GM18526 (cell line): Measurements from ENCODE around the gene ITGB7.
A peak's percentile ranks its signal among the peaks of the same experiment; 100 is the strongest.

Experiments used
- POLR2A ChIP-seq: IDR thresholded peaks from 3 replicates; pipeline ENCODE4 v1.6.1; 2011; ENCODE audit not compliant: insufficient read length; ENCODE audit errors: extremely low read depth

ITGB7 gene, protein sequence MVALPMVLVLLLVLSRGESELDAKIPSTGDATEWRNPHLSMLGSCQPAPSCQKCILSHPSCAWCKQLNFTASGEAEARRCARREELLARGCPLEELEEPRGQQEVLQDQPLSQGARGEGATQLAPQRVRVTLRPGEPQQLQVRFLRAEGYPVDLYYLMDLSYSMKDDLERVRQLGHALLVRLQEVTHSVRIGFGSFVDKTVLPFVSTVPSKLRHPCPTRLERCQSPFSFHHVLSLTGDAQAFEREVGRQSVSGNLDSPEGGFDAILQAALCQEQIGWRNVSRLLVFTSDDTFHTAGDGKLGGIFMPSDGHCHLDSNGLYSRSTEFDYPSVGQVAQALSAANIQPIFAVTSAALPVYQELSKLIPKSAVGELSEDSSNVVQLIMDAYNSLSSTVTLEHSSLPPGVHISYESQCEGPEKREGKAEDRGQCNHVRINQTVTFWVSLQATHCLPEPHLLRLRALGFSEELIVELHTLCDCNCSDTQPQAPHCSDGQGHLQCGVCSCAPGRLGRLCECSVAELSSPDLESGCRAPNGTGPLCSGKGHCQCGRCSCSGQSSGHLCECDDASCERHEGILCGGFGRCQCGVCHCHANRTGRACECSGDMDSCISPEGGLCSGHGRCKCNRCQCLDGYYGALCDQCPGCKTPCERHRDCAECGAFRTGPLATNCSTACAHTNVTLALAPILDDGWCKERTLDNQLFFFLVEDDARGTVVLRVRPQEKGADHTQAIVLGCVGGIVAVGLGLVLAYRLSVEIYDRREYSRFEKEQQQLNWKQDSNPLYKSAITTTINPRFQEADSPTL

DNA sequence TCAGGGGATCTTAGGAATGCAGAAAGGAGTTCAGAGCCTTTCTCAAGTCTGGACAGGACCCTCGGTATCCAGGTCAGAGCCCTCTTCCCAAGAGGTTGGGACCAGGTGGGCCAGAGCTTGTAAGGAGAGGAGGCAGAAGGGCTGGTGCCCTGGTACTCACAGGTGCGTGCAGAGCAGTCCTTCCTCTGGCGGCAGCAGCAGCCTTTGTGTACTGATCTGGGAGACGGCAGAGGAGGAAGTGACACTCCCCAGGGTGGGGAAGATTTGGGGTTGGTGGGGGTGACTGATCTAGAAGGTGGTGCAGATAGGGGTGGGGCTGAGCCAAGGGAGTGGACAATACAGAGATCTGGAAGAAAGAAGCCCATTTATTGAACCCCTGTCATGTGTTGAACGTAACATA lies at the start of gene ITGB7:
TSS of gene ITGB7 (minus strand) at position 210 of the 400 bp plus-strand sequence. CDS start 6,808 bp downstream, outside the sequence.
- TF ChIP-seq POLR2A = peak; percentile 97

DNA sequence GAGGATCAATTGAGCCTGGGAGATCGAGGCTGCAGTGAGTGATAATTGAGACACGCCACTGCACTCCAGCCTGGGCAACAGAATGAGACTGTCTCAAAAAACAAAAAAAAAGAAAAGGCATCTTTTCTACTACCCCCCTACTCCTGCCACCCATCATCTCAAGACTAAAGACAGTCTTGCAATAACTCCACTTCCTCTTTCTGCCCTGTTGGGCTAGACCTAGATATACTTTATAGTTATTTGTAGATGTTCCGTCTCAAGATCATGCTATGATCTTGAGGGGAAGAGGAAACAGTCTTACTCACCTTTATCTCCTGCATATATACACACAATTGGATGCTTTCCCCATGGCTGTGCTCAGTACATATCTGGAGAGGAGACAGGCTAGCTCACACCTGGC lies 48.9 kb upstream of the ITGB7 start:
- TF ChIP-seq POLR2A = no peak

DNA sequence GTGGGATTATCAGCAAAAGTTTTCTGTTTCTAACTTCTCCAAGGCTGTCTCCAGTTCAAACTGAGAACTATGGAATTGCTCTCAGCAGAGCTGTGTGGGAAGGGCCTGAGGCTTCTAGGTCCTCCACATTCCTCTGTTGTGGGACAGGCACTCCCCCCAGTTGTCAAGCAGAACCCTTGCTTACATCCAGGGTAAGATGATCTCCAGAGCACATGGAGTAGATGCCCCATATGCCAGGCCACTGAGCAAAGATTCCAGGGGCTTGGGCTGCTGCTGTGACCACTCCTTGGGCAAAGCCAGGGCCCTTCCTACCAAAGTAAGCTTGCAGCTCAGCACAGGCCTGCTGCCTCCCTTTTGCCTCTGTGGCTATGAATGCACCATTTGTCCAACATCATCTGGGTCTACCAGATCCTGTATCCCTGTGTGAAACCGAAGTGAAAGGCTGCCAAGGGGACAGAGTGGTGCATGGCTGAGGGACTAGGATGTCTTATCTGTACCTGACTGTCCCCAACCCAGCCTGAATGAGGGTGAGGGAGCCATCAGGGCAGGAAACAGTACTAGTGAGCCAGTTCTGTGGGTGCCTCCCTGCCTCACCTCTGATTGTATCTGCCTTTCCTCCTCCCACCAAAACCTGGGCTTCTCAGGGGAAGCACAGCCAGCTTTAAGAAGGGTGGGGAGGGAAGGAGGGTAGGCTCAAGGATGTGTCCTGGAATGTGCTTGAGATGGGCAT lies 47.9 kb upstream of the ITGB7 start:
- TF ChIP-seq POLR2A = no peak

DNA sequence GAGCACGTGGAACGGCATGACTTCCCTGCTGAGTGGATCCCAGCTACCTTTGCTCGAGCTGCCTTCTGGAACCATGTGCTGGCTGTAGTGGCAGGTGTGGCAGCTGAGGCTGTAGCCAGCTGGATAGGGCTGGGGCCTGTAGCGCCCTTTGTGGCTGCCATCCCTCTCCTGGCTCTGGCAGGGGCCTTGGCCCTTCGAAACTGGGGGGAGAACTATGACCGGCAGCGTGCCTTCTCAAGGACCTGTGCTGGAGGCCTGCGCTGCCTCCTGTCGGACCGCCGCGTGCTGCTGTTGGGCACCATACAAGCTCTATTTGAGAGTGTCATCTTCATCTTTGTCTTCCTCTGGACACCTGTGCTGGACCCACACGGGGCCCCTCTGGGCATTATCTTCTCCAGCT lies 46.2 kb upstream of the ITGB7 start:
- TF ChIP-seq POLR2A = no peak

DNA sequence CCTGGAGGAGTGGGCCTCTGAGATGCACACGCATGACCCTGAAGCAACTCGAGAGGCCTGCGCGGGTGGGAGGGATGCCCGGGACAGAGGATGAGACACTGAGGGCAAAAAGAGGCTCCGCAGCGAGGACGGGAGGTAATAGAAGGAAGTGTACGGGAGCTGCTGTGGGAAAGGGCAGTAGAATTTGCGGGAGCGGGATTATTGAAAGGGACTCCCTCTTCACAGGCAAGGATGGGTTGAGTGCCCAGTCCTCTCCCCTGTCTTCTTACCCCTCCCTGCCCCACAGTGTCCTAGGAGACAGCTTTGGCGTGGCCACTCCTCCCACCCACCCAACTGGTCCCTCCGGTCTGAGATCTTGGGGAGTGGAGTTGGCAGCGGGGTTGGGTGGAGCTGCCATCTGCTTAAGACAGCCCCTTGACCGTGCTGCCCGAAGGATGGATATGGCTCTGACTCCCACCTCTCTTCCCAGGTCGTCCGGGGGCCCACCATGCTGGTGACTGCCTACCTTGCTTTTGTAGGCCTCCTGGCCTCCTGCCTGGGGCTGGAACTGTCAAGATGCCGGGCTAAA lies 45.4 kb upstream of the ITGB7 start:
- no peak for TF ChIP-seq POLR2A

DNA sequence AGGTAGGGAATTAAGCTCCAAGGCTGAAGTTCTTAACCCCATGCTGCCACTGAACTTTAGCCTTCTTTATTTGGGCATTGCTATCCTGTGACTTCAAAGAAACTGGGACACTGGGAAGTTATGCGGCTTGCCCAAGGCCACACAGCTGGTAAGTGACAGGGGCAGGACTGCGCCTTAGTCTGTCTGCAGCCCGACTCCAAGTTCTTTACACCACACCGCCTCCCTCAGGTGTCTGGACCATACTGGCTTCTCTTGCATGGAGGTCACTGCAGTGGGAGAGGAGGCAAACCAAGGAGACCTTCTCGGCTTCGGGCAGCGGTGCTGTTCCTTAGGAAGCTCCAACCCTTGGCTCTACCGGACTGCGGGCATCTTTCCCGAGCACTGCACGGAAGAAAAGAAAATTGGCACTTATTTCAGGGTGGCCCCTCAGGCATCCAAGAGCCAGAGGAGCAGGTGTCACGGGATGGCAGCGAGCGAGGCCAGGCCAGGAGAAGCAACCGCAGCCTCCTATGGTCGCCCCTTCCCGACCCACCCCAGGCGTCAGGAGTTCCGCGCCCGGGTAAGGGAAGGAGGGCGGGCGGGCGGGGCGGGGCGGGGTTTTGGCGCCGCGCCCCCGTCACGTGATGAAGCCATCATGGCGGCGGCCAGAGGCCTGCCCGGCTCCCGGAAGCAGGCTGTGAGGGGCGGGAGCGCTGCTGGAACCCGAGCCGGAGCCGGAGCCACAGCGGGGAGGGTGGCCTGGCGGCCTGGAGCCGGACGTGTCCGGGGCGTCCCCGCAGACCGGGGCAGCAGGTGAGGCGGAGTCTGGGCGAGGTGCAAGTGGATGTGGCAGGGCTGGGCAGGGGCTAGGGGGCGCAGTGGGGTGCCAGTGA lies 44.7 kb upstream of the ITGB7 start:
- TF ChIP-seq POLR2A = peak; percentile 61

DNA sequence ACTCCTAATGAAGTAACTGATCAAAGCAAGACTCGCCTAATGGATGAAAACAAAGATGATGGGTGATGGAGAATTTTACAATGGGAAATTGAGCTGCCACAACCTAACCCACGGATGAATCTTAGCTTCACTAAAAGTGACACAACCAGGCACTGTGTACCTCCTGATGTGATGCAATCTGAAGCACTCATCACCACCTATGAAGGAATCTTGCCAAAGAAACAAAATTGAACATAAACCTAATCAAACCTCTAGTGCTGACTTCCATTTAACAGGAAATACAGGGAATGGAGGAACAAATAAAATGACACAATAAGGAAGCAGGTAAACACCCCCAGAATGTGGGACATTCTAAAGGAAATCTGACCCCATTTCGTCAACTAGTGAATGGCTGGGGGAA lies 38.2 kb upstream of the ITGB7 start:
- no peak for TF ChIP-seq POLR2A

DNA sequence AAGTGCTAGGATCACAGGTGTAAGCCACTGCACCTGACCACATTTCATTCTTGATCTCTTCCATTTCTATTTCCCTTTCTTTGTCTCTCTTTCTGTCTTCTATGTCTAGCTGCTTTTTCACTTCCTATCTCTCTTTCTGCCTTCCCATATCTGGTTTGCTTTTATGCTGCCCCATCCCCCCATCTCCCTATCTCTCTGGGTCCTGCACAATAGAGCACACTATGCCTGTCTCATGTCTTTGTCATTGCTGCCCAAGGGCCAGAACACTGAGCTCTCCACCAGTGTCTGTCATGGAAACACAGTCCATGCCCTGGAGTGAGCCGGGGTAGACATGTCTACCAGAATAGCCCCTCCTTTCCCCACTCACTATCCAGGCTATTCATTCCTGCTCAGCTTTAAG lies 37.3 kb upstream of the ITGB7 start:
- TF ChIP-seq POLR2A = no peak

DNA sequence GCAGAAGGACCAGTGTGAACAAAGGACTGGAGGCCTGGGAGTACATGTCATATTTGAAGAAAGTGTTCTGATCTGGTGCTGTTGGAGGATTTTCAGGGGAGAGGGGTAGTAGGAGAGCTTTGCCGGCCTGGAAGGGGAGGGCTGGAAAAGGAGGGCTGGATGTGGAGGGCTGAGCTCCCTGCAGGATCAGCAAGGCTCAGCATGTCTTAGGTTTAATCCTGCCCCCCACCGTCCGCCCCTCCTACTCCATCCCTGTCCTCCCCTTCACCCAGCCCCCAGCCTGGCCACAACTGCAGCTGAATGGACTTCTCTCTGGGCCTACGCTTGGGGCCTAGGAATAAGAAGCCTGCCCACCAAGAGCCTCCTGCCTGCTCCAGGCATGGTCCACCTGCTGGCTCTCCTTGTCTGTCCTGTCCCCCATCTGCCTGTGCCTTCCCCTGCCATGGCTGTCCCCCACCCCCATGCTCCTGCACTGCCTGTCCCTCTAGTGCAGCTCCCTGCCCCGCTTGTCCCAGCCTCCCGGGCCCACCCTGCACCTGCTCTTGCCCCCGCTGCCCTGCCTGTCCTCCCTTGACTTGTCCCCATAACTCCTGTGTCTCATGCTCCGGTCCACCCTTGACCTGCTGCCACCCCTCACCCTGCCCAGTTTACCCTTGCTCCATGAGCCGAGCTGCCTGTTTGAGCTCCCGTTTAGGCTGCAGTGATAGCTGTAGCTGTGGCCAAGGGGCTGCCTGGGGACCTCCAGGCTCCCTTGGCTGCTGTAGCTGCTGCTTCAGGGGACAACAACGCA lies 34.8 kb upstream of the ITGB7 start:
- no peak for TF ChIP-seq POLR2A

DNA sequence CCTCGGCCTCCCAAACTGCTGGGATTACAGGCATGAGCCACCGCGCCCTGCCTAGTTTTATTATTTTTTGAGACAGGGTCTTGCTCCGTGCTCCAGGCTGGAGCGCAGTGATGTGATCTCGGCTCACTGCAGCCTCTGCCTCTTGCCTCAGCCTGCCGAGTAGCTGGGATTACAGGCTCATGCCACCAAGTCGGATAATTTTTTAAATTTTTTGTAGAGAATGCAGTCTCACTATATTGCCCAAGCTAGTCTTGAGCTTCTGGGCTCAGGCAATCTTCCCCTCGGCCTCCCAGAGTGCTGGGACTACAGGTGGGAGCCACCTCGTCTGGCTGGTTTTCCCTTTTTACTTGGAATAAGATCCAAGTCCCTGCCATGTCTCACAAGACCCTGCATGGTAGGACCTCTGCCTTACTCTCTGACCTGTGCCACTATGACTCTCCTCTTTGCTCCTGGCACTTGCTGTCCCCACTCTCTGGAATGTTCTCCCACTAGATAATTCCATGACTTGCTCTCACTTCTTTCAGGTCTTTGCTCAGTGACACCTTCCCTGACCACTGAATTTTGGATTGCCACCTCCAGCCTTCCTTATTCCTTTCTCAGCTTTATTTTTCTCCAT lies 32.7 kb upstream of the ITGB7 start:
- TF ChIP-seq POLR2A = no peak

DNA sequence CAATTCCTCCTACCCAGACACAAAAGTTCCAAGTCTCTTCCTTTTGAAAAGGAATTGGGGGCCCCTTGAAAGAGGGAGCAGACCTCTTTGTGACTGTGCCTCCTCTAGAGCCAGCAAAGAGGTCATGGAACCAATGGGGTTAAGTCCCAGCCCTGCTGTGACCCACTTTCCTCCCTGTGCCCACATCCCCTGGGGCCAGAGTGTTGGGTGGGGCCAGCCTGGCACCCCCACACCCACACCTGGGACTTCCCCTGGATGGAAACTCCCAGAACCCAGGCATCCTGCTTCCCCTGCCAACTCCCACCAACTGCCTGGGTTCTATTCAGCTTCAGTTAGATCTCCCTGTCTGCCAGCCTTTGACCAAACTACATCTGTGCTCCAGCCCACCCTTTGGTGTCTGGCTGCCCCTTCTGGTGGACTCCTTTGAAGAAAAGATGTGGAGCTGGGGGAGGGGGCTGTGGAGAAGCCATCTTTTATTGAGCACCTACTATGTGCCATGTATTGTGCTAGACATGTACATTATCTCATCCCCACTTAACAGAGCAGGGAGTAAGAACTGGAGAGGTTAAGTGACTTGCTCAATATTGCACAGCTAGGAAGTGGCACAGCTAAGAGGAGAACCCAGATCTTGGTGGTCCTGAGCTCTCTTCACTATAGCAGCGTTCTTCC lies 29.5 kb upstream of the ITGB7 start:
- TF ChIP-seq POLR2A = no peak

DNA sequence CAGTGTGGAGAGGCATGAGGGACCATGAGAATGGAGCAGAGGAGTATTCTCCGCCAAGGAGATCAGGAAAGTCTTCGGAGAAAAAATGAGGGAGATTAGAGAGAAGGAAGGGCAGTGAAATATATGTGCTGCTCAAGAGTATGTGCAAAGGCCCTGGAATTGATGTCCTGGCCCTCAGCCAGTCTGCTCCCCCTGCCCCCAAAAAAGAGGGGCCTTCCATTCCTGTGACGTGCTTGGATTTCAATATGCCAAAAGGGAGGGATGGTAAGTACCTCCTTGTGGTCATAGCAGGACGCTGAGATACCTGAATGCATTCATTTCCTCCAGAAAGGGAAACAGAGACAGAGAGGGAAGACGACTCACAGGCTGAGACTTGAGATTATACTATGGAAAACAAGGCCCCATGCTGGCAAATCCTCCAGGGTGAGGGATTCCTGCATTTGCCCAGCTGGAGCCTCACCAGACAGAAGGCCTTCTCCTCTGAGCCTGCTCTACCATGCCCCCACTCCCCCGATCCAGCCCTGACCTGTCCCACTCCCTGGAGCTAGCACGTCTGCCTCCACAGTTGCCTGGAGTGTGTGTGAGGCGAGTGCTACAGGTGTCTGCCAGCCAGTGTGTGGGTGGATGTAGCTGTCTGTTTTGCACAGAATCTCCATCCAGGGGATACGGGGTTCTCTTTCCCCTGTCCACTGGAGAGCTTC lies 28.8 kb upstream of the ITGB7 start:
- TF ChIP-seq POLR2A = no peak

DNA sequence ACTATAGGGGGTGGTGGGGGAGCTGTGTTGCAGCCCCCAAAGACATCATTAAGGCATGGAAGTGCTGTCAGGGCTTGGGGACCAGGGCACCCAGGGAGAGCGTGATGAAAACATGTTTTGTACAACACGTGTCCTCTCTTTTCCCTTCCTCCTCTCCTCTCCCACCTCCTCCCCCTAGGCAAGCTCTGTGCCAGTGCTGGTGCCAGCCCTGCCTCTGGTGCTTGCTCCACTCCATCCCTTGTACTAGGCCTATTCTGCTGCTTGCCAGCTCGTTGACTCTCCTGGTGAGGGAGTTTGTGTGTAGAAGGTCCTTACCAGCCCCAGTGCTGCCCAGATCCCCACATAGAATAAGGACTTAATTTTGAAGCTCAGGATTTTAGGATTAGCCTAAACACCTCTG lies 28.1 kb upstream of the ITGB7 start:
- TF ChIP-seq POLR2A = no peak
